Endothelial cell of umbilical vein (primary cell): ENCODE data around the gene FTSJ1.

Experiments used
- EZH2 ChIP-seq: IDR thresholded peaks from 2 replicates; pipeline ENCODE4 v1.6.1; 2012; ENCODE audit warnings: borderline replicate concordance, low read depth, mild to moderate bottlenecking, moderate library complexity, low read length, inconsistent platforms; ENCODE audit not compliant: severe bottlenecking
- FOS ChIP-seq: IDR thresholded peaks from 2 replicates; pipeline ENCODE4 v1.6.1; 2011; ENCODE audit warnings: mild to moderate bottlenecking, low read length, moderate library complexity, borderline replicate concordance; ENCODE audit not compliant: insufficient read depth
- GATA2 ChIP-seq: IDR thresholded peaks from 2 replicates; pipeline ENCODE4 v1.7.0; 2011; ENCODE audit warnings: low read depth, mild to moderate bottlenecking, moderate library complexity, mixed read lengths, low read length; ENCODE audit not compliant: insufficient read length, insufficient read depth
- JUN ChIP-seq: IDR thresholded peaks from 2 replicates; pipeline ENCODE4 v1.6.1; 2011; ENCODE audit warnings: borderline replicate concordance, low read depth; ENCODE audit not compliant: insufficient read length, insufficient read depth
- MAX ChIP-seq: IDR thresholded peaks from 2 replicates; pipeline ENCODE4 v1.6.1; 2011; ENCODE audit not compliant: insufficient read depth, insufficient read length
- MYC ChIP-seq: IDR thresholded peaks from one replicate; pipeline ENCODE4 v1.6.1; 2011; ENCODE audit warnings: mild to moderate bottlenecking, low read depth, low read length
- POLR2A ChIP-seq: IDR thresholded peaks from 2 replicates; pipeline ENCODE4 v1.6.1; 2012; ENCODE audit warnings: low read depth, mild to moderate bottlenecking, control low read depth, low read length
- POLR2AphosphoS5 ChIP-seq: IDR thresholded peaks from 2 replicates; pipeline ENCODE4 v1.6.1; 2012; ENCODE audit warnings: low read depth, mild to moderate bottlenecking, control low read depth, low read length, moderate library complexity; ENCODE audit not compliant: insufficient read depth
- TF ChIP-seq, protein P1 (sequence below), 2 donors: IDR thresholded peaks; 1 replicate in 1 of 2; 2 replicates in 1 of 2; pipeline ENCODE4 v1.5.1; 2011; ENCODE audit warnings: low read length in 2 of 2, mild to moderate bottlenecking in 2 of 2, moderate library complexity in 2 of 2, control low read depth in 1 of 2, inconsistent platforms in 1 of 2, low read depth in 1 of 2; ENCODE audit not compliant: insufficient read depth in 1 of 2; ENCODE audit errors: extremely low read depth in 1 of 2

- TF ChIP-seq POLR2A (no peak), EZH2 (no peak), POLR2AphosphoS5 (no peak), FOS (no peak), MYC (no peak), JUN (no peak), MAX (no peak), GATA2 (no peak)
- TF ChIP-seq, protein P1, sequence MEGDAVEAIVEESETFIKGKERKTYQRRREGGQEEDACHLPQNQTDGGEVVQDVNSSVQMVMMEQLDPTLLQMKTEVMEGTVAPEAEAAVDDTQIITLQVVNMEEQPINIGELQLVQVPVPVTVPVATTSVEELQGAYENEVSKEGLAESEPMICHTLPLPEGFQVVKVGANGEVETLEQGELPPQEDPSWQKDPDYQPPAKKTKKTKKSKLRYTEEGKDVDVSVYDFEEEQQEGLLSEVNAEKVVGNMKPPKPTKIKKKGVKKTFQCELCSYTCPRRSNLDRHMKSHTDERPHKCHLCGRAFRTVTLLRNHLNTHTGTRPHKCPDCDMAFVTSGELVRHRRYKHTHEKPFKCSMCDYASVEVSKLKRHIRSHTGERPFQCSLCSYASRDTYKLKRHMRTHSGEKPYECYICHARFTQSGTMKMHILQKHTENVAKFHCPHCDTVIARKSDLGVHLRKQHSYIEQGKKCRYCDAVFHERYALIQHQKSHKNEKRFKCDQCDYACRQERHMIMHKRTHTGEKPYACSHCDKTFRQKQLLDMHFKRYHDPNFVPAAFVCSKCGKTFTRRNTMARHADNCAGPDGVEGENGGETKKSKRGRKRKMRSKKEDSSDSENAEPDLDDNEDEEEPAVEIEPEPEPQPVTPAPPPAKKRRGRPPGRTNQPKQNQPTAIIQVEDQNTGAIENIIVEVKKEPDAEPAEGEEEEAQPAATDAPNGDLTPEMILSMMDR (IDR thresholded peaks at IDR 0.05; ENCODE audit: extremely low read depth in 1 of 2, insufficient read depth in 1 of 2, low read depth in 1 of 2, low read length in 2 of 2): no peak
These were observed 12.0 kb downstream of the FTSJ1 start for GRCh38 chrX:48488034-48488433.
